Testis (tissue), 3 donors: ENCODE results near the gene IQCN. TPM values are rescaled to one million over a fixed set of nuclear protein-coding genes. Genes with fewer than 3 reads are reported as not detected.

Experiments used
- DNase-seq: peaks from one replicate; pipeline ENCODE4 v3.0.0-alpha.2; 2019
- H3K27ac ChIP-seq, 2 donors: fragments of 200-600 bp; sonication (generic); one replicate each; pipeline ENCODE4 v1.5.1; 2019
- H3K27me3 ChIP-seq: fragments of 200-600 bp; sonication (generic); one replicate; pipeline ENCODE4 v1.5.1; 2019
- H3K36me3 ChIP-seq: fragments of 200-600 bp; sonication (generic); one replicate; pipeline ENCODE4 v1.5.1; 2017; ENCODE audit warnings: low read depth; ENCODE audit errors: missing control alignments
- H3K4me1 ChIP-seq: fragments of 200-600 bp; sonication (generic); one replicate; pipeline ENCODE4 v1.5.1; 2019
- H3K4me3 ChIP-seq, 2 donors: fragments of 200-600 bp; sonication (generic); one replicate each; pipeline ENCODE4 v1.5.1; 2017 to 2019
- H3K9me3 ChIP-seq: fragments of 200-600 bp; sonication (generic); one replicate; pipeline ENCODE4 v1.5.1; 2017
- CTCF ChIP-seq, 3 experiments: fragments of 450-650 bp in 2 of 3; fragments of 200-600 bp in 1 of 3; sonication (generic) in 1 of 3; IDR thresholded peaks; one replicate each; pipeline ENCODE4 v1.5.1; 2016 to 2019; ENCODE audit warnings: antibody characterized with exemption in 3 of 3, mild to moderate bottlenecking in 2 of 3, moderate library complexity in 1 of 3
- POLR2A ChIP-seq: fragments of 450-650 bp; IDR thresholded peaks from one replicate; pipeline ENCODE4 v1.6.1; 2017; ENCODE audit warnings: antibody characterized with exemption, mild to moderate bottlenecking, moderate library complexity
- WGBS, 2 donors: methylation state at CpG; one replicate each; pipeline ENCODE4 v1.1.5; 2018; 5-methylcytosine and 5-hydroxymethylcytosine counted together
- intact Hi-C: fragments of 100-400 bp; cut with DNase I; formaldehyde crosslinking; loops from one replicate; pipeline ENCODE4 v1.15.1; 2023; ENCODE audit warnings: low total_unique reads
- polyA plus RNA-seq: library from polyadenylated mRNA; stranded (reverse); fragments of 350-450 nt; fragmentation: Illumina TruSeq; extraction: RNeasy Lipid Tissue Mini Kit (QIAGEN cat#74804); gene quantifications from one replicate; pipeline ENCODE4 v1.2.3, GENCODE V29; 2014; ENCODE audit warnings: low read depth, low replicate concordance; ENCODE audit not compliant: insufficient read depth
- total RNA-seq, 2 donors: library from RNA; depleted of rRNA; stranded (reverse); fragments of >200 nt; gene quantifications; one replicate each; pipeline ENCODE4 v1.2.3, GENCODE V29; 2016

The IQCN gene
- total and polyA plus RNA-seq, 3 donors from 2014 or later = 30.1 to 88.1 (median 62.3) TPM

GRCh38 chr19:18223860-18224524 lies 50.3 kb downstream of the IQCN start:
- peak overlapping the region; percentile 65 to 86 for H3K27ac ChIP-seq
- intact Hi-C loops = no loop called here

GRCh38 chr19:18221815-18222725 lies 52.2 kb downstream of the IQCN start:
- no peaks in the 10 kb centered on the region for H3K36me3 ChIP-seq
- H3K4me3 ChIP-seq = no peak overlapping the region
- TF ChIP-seq CTCF (IDR thresholded peaks at IDR 0.05) = no peak
- no peak for TF ChIP-seq POLR2A
- 75 to 79% methylated on average over 14 to 25 of the region's 25 CpGs for WGBS, 2 donors
- peaks cover 20% of the 10 kb centered on the region for H3K4me1 ChIP-seq
- DNase-seq = no peak
- H3K27me3 ChIP-seq = no peaks in the 10 kb centered on the region
- no peaks in the 10 kb centered on the region for H3K9me3 ChIP-seq
- intact Hi-C loops = no loop called here
- H3K27ac ChIP-seq = no peak overlapping the region

More at GRCh38 chr19:18223860-18224524, 50.3 kb downstream of the IQCN start:
- DNase-seq = peak; percentile 82
- peaks cover 20% of the 10 kb centered on the region for H3K4me1 ChIP-seq
- WGBS, 2 donors = 1 to 3% methylated on average over 35 to 39 of the region's 39 CpGs
- H3K36me3 ChIP-seq = no peaks in the 10 kb centered on the region
- no peaks in the 10 kb centered on the region for H3K9me3 ChIP-seq
- H3K4me3 ChIP-seq = peak overlapping the region; percentile 27 to 61
- no peaks in the 10 kb centered on the region for H3K27me3 ChIP-seq
- no peak for TF ChIP-seq CTCF (IDR thresholded peaks at IDR 0.05)
- TF ChIP-seq POLR2A = no peak

GRCh38 chr19:18220632-18221275 lies 53.5 kb downstream of the IQCN start:
- Histone ChIP-seq H3K9me3 (no peaks in the 10 kb centered on the region), H3K27me3 (no peaks in the 10 kb centered on the region), H3K27ac (no peak overlapping the region), H3K36me3 (no peaks in the 10 kb centered on the region), H3K4me1 (peaks cover 13% of the 10 kb centered on the region), H3K4me3 (no peak overlapping the region)
- DNase-seq = no peak
- WGBS, 2 donors = 3 to 7% methylated on average over 13 to 32 of the region's 33 CpGs
- intact Hi-C loops = no loop called here
- no peak for TF ChIP-seq POLR2A
- TF ChIP-seq CTCF (IDR thresholded peaks at IDR 0.05) = no peak

- Histone ChIP-seq H3K36me3 (no peaks in the 10 kb centered on the region), H3K9me3 (no peaks in the 10 kb centered on the region), H3K4me1 (peaks cover 7% of the 10 kb centered on the region), H3K27me3 (no peaks in the 10 kb centered on the region), H3K27ac (no peak overlapping the region), H3K4me3 (no peak overlapping the region)
- TF ChIP-seq CTCF (IDR thresholded peaks at IDR 0.05) = no peak
- TF ChIP-seq POLR2A = no peak
- 57 to 59% methylated on average over 28 of the region's 28 CpGs for WGBS, 2 donors
- intact Hi-C loops = no loop called here
- no peak for DNase-seq
Observed at GRCh38 chr19:18219911-18220631, 54.2 kb downstream of the IQCN start.
